ENCODE results near the gene OXT.

OXT gene

GRCh38 chr20:3084283-3084985 lies 13.0 kb downstream of the OXT start, which contains the start of gene AVP:
AVP (minus strand) TSS chr20:3084724; CDS start chr20:3084674, 50 bp downstream.
- DNase-seq (ENCODE audit: low read depth), result no peak

- no peak for DNase-seq (ENCODE audit: low read depth)
These were observed 13.6 kb downstream of the OXT start for GRCh38 chr20:3084986-3085360.

GRCh38 chr20:3085571-3086072 lies 14.2 kb downstream of the OXT start:
- no peak for DNase-seq (ENCODE audit: low read depth)

GRCh38 chr20:3088031-3088430 lies 16.6 kb downstream of the OXT start:
- DNase-seq (ENCODE audit: low read depth), result no peak

GRCh38 chr20:3090565-3090964 lies 19.1 kb downstream of the OXT start:
- no peak for DNase-seq (ENCODE audit: low read depth)

GRCh38 chr20:3092611-3093379 lies 21.4 kb downstream of the OXT start:
- no peak for DNase-seq (ENCODE audit: low read depth)

- DNase-seq (ENCODE audit: low read depth), result no peak
These were observed 22.5 kb downstream of the OXT start for GRCh38 chr20:3093861-3094361.

GRCh38 chr20:3094848-3095629 lies 23.6 kb downstream of the OXT start:
- DNase-seq (ENCODE audit: low read depth), result no peak

- DNase-seq (ENCODE audit: low read depth), result no peak
These were observed 29.1 kb downstream of the OXT start for GRCh38 chr20:3100480-3100879.

GRCh38 chr20:3101251-3101650 lies 29.8 kb downstream of the OXT start:
- no peak for DNase-seq (ENCODE audit: low read depth)

GRCh38 chr20:3101737-3102574 lies 30.5 kb downstream of the OXT start:
- DNase-seq (ENCODE audit: low read depth), result no peak

GRCh38 chr20:3102575-3103368 lies 31.4 kb downstream of the OXT start:
- no peak for DNase-seq (ENCODE audit: low read depth)

- no peak for DNase-seq (ENCODE audit: low read depth)
These were observed 32.1 kb downstream of the OXT start for GRCh38 chr20:3103369-3104032.

GRCh38 chr20:3105256-3106137 lies 34.1 kb downstream of the OXT start:
- DNase-seq (ENCODE audit: low read depth), result no peak

- no peak for DNase-seq (ENCODE audit: low read depth)
These were observed 34.8 kb downstream of the OXT start for GRCh38 chr20:3106185-3106584.

- DNase-seq (ENCODE audit: low read depth), result no peak
These were observed 35.4 kb downstream of the OXT start for GRCh38 chr20:3106658-3107463.

- DNase-seq (ENCODE audit: low read depth), result no peak
These were observed 36.1 kb downstream of the OXT start for GRCh38 chr20:3107464-3108025.

All from stimulated activated CD8-positive, alpha-beta memory T cell treated with anti-CD3 and anti-CD28 coated beads, Interleukin-15, amount 100 ng/mL, for 1 hour (primary cell).